ENCODE measurements around the gene IL31RA.

GRCh38 chr5:55892479-55892878 lies 41.3 kb downstream of the IL31RA start:
- no peak for TF ChIP-seq CTCF (IDR thresholded peaks at IDR 0.05; ENCODE audit: low read depth, low read length)
- TF ChIP-seq POLR2A (IDR thresholded peaks at IDR 0.05; ENCODE audit: extremely low read depth, insufficient read length): no peak
- no peak for TF ChIP-seq MYC (IDR thresholded peaks at IDR 0.05; ENCODE audit: low read depth, low read length)
- no peak for TF ChIP-seq MAX (IDR thresholded peaks at IDR 0.05; ENCODE audit: low read depth, low read length)
